Loucy (cell line): ENCODE measurements around the gene CMTM7.
"Not testable (repeated sequence)": the region's sequence is repeated elsewhere in the genome, so short reads cannot be mapped to it uniquely, and the experiment has no call there.

Source experiments
- H2AFZ ChIP-seq: fragments of 200-600 bp; sonication (generic); 2 replicates; pipeline ENCODE4 v1.6.0; 2016; ENCODE audit warnings: antibody characterized with exemption, mild to moderate bottlenecking, low read length, moderate library complexity
- H3F3A ChIP-seq: fragments of 200-600 bp; 2 replicates; pipeline ENCODE4 v1.6.0; 2016; ENCODE audit warnings: antibody characterized with exemption, low read depth, mild to moderate bottlenecking
- H3K27me3 ChIP-seq: fragments of 200-600 bp; sonication (generic); 2 replicates; pipeline ENCODE4 v1.6.1; 2014; ENCODE audit warnings: low read length, mild to moderate bottlenecking; ENCODE audit not compliant: insufficient read depth, poor library complexity, severe bottlenecking
- H3K36me3 ChIP-seq: fragments of 200-600 bp; sonication (generic); 2 replicates; pipeline ENCODE4 v1.6.1; 2016; ENCODE audit warnings: low read length; ENCODE audit not compliant: insufficient read depth
- H3K4me1 ChIP-seq: fragments of 200-600 bp; sonication (generic); 2 replicates; pipeline ENCODE4 v1.5.1; 2014; ENCODE audit warnings: low read length, mild to moderate bottlenecking; ENCODE audit not compliant: insufficient read depth, poor library complexity, severe bottlenecking
- H3K4me2 ChIP-seq: fragments of 200-600 bp; sonication (generic); 2 replicates; pipeline ENCODE4 v1.6.0; 2014; ENCODE audit warnings: antibody characterized with exemption, low read length, low read depth, mild to moderate bottlenecking; ENCODE audit not compliant: poor library complexity, severe bottlenecking
- H3K4me3 ChIP-seq: fragments of 200-600 bp; sonication (generic); 2 replicates; pipeline ENCODE4 v1.5.1; 2014; ENCODE audit warnings: low read length, mild to moderate bottlenecking, mixed read lengths; ENCODE audit not compliant: poor library complexity, severe bottlenecking
- H3K79me2 ChIP-seq: fragments of 200-600 bp; sonication (generic); 2 replicates; pipeline ENCODE4 v1.6.1; 2014; ENCODE audit warnings: low read length; ENCODE audit not compliant: insufficient read depth
- H3K9ac ChIP-seq: fragments of 200-600 bp; sonication (generic); 2 replicates; pipeline ENCODE4 v1.6.0; 2014; ENCODE audit warnings: mild to moderate bottlenecking, low read depth, low read length, moderate library complexity; ENCODE audit not compliant: poor library complexity, severe bottlenecking
- H3K9me2 ChIP-seq: fragments of 200-600 bp; sonication (generic); replicated peaks from 2 replicates; pipeline ENCODE4 v1.6.1; 2016; ENCODE audit warnings: low read depth, low read length, mixed read lengths
- H3K9me3 ChIP-seq: fragments of 200-600 bp; sonication (generic); 2 replicates; pipeline ENCODE4 v1.6.1; 2014; ENCODE audit warnings: mild to moderate bottlenecking, antibody characterized with exemption, low read length, low read depth; ENCODE audit not compliant: insufficient read depth
- H4K20me1 ChIP-seq: fragments of 200-600 bp; sonication (generic); 2 replicates; pipeline ENCODE4 v1.6.0; 2014; ENCODE audit warnings: antibody characterized with exemption, low read length, mild to moderate bottlenecking; ENCODE audit not compliant: insufficient read depth, poor library complexity, severe bottlenecking
- CTCF ChIP-seq: fragments of 200-600 bp; sonication (generic); conservative IDR thresholded peaks from 2 replicates; pipeline ENCODE4 v1.5.1; 2014; ENCODE audit warnings: mild to moderate bottlenecking, antibody characterized with exemption, low read length
- EZH2phosphoT487 ChIP-seq: fragments of 200-600 bp; IDR thresholded peaks from 2 replicates; pipeline ENCODE4 v1.6.1; 2018; ENCODE audit warnings: antibody characterized with exemption, mild to moderate bottlenecking, moderate library complexity, borderline replicate concordance

CMTM7 gene

DNA sequence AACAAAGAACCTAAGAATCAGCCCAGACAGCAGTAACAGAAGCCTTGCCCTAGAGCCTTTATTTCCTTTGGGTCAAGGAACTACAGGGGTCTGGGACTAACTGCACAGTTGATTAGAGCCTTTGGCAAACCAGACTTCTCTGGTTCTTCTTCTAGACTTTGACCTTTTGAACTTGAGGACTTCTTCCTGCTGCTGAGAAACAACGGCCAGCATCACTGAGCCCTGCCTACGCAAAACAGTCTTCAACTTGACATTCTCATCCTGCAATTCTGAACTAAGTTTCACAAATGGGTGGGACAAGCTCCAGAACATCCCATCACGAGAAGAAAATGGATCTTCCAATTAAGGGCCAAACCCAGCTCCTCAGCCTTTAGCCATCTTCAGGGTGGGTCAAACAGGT lies 79.6 kb downstream of the CMTM7 start:
- Histone ChIP-seq H3K4me3 (no peak overlapping the region), H3K27me3 (no peaks in the 10 kb centered on the region), H3K4me1 (peaks cover 9% of the 10 kb centered on the region), H3K36me3 (peaks cover 16% of the 10 kb centered on the region; the same call in 1 of the 2 replicates), H2AFZ (no peak overlapping the region), H3K4me2 (no peak overlapping the region), H3F3A (no peaks in the 10 kb centered on the region), H4K20me1 (no peaks in the 10 kb centered on the region), H3K9me2 (no peaks in the 10 kb centered on the region), H3K9me3 (no peaks in the 10 kb centered on the region), H3K9ac (no peak overlapping the region), H3K79me2 (no peaks in the 10 kb centered on the region)
- TF ChIP-seq EZH2phosphoT487 (no peak), CTCF (no peak)

DNA sequence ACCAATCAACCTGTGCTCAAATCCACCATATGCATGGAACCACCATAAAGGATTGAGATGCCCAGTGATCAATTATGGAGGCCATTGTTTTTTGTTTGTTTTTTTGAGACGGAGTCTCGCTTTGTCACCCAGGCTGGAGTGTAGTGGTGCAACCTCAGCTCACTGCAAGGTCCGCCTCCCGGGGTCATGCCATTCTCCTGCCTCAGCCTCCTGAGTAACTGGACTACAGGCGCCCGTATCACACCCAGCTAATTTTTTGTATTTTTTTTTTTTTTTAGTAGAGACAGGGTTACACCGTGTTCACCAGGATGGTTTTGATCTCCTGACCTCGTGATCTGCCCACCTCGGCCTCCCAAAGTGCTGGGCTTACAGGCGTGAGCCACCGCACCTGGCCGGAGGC lies 80.5 kb downstream of the CMTM7 start:
- H3K4me3 ChIP-seq, H3K9me3 ChIP-seq, H3F3A ChIP-seq, H3K9me2 ChIP-seq, H2AFZ ChIP-seq, H3K9ac ChIP-seq, H3K27me3 ChIP-seq, H4K20me1 ChIP-seq, H3K79me2 ChIP-seq, H3K4me2 ChIP-seq, H3K4me1 ChIP-seq: not testable (repeated sequence)
- peaks cover 16% of the 10 kb centered on the region; the same call in 1 of the 2 replicates for H3K36me3 ChIP-seq

- H3K4me1 ChIP-seq = peaks cover 9% of the 10 kb centered on the region
- no peak overlapping the region for H3K9ac ChIP-seq
- H3K4me2 ChIP-seq = no peak overlapping the region
- H4K20me1 ChIP-seq = no peaks in the 10 kb centered on the region
- no peak overlapping the region for H3K4me3 ChIP-seq
- H3F3A ChIP-seq = no peaks in the 10 kb centered on the region
- H2AFZ ChIP-seq = no peak overlapping the region
- no peaks in the 10 kb centered on the region for H3K9me2 ChIP-seq
- H3K9me3 ChIP-seq = no peaks in the 10 kb centered on the region
- no peaks in the 10 kb centered on the region for H3K27me3 ChIP-seq
- H3K36me3 ChIP-seq = peaks cover 12% of the 10 kb centered on the region; the same call in 1 of the 2 replicates
- no peak for TF ChIP-seq EZH2phosphoT487
- no peak for TF ChIP-seq CTCF
- 0 out of 2 replicates have a peak, but pooled peaks cover 4% of the 10 kb centered on the region for H3K79me2 ChIP-seq
Measured at GRCh38 chr3:32474201-32474600, 82.5 kb downstream of the CMTM7 start.

DNA sequence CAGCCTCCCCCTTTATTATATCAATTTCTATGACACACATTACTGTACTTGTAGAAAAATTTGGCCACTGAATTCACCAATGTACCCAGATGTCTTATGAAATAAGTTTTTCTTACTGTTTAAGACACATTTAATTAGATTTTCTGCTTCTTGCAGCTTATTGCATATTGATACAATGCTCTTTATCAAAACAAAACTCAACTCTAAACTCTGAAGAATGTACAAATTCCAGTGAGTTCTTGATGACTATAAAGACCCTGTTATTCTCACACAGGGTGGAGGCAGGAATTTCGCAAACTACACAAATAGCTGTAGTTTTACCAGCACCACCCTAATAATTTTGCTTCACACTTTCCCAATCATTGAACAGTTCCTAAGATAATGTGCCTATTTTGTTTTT lies 89.0 kb downstream of the CMTM7 start:
- 0 out of 2 replicates have a peak, but pooled peaks cover 4% of the 10 kb centered on the region for H3K79me2 ChIP-seq

More for the DNA sequence above, 89.0 kb downstream of the CMTM7 start:
- Histone ChIP-seq H3K9ac (no peak overlapping the region), H3K4me3 (no peak overlapping the region), H3K9me3 (no peaks in the 10 kb centered on the region), H3K36me3 (peaks cover 45% of the 10 kb centered on the region), H3K9me2 (no peaks in the 10 kb centered on the region), H3K4me1 (peaks cover 2% of the 10 kb centered on the region), H3K27me3 (no peaks in the 10 kb centered on the region), H3K4me2 (no peak overlapping the region), H2AFZ (no peak overlapping the region), H4K20me1 (no peaks in the 10 kb centered on the region), H3F3A (no peaks in the 10 kb centered on the region)
- TF ChIP-seq CTCF = no peak
- TF ChIP-seq EZH2phosphoT487 = no peak
